AG10803 (cell line): ENCODE results near the gene POTEC.
"Not testable (repeated sequence)": the region's sequence is repeated elsewhere in the genome, so short reads cannot be mapped to it uniquely, and the experiment has no call there.

Source experiments
- DNase-seq: peaks from one replicate; pipeline ENCODE4 v3.0.0; 2010; ENCODE audit warnings: low read depth
- H3K4me3 ChIP-seq: 2 replicates; pipeline ENCODE4 v1.5.1; 2011; ENCODE audit warnings: mild to moderate bottlenecking, low read length, control low read depth

POTEC gene

DNA sequence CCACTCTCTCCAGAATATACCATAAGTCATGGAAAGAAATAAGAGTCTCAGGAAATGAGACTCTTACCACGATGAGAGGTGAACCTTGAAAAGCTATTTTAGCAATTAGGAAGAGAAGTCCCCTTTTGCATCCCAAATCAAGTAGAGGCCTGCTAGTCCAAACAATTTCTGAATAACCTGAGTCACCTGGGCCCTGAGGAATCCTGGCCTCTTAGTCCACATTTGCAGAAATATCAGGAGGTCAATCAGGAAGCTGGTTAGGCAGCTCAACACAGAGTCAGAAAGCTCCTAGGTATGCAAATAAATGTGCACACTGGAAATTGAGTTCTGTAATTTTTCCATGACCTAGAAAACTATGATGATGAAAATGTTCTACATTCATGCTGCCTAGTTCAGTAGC, 77.4 kb downstream of the POTEC start:
- not testable (repeated sequence) for H3K4me3 ChIP-seq, DNase-seq
